ENCODE data around the gene MSANTD3.

DNA sequence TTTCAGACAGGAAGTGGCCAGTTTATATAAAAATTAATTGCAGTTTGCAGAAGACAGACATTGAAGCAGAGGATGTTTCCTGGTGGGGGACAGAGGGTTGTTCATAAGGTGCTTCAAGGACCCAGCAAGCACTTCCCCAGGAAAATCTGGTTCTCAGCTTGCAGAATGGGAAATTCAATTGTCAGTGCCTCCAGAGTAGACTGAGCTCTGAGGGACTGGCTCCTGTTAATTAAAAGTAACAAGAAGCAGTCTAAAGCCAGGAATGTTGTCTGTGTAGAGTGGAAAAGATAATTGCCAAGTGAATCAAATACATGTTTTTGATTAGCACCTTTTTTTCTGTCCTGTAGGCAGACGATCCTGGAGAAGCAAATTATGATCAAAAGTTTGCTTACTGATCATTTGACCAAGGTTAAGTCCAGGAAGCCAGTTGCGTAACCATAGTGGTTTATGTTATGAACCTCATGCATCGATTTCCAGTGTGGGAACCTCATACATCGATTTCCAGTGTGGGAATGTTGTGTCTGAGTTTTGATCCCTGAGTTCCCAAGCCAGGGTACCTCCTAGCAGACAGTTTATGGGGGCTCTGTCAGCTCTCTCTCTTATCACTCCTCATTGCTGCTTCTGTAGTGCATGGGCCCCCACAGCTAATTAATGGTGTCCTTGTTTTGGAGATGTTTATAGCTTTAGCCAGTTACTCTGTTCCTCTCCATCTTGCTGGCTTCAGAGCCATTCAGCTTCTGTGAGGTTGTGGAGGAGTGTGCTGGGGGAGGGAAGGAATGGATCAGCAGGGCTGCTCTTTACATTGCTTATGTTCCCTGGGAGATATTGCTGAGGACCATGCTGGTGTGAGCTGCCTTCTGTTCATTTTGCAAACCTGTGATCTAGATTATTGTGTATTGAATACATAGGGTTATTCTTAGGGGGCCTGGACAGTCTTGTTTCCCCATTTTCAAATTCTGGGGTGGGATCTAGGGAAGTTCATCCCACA, 17.1 kb downstream of the MSANTD3 start:
- no peak for TF ChIP-seq POLR2A (IDR thresholded peaks at IDR 0.05)
- TF ChIP-seq, protein P1, sequence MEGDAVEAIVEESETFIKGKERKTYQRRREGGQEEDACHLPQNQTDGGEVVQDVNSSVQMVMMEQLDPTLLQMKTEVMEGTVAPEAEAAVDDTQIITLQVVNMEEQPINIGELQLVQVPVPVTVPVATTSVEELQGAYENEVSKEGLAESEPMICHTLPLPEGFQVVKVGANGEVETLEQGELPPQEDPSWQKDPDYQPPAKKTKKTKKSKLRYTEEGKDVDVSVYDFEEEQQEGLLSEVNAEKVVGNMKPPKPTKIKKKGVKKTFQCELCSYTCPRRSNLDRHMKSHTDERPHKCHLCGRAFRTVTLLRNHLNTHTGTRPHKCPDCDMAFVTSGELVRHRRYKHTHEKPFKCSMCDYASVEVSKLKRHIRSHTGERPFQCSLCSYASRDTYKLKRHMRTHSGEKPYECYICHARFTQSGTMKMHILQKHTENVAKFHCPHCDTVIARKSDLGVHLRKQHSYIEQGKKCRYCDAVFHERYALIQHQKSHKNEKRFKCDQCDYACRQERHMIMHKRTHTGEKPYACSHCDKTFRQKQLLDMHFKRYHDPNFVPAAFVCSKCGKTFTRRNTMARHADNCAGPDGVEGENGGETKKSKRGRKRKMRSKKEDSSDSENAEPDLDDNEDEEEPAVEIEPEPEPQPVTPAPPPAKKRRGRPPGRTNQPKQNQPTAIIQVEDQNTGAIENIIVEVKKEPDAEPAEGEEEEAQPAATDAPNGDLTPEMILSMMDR (IDR thresholded peaks at IDR 0.05), result no peak
